Measurements from ENCODE around the gene GDF11.

- no peak for TF ChIP-seq CTCF (IDR thresholded peaks at IDR 0.05; ENCODE audit: low read depth, low read length)
- TF ChIP-seq MAX (IDR thresholded peaks at IDR 0.05; ENCODE audit: low read depth, low read length) = no peak
- no peak for TF ChIP-seq MYC (IDR thresholded peaks at IDR 0.05; ENCODE audit: low read depth, low read length)
Measured at GRCh38 chr12:55739025-55739378, 3.9 kb upstream of the GDF11 start.

Data from NB4 (cell line).